SHP77 (cell line): ENCODE data around the gene EMX1.

ENCODE experiments used
- DNase-seq, 2 experiments: peaks; one replicate each; lab custom pipeline; 2025; lab: John Stamatoyannopoulos, UW

The EMX1 gene

GRCh38 chr2:72958542-72959385, 41.4 kb downstream of the EMX1 start:
- DNase-seq = no peak

- DNase-seq = no peak
Observed at GRCh38 chr2:72959554-72959953, 42.2 kb downstream of the EMX1 start.

GRCh38 chr2:72959995-72960981, 43.0 kb downstream of the EMX1 start:
- no peak for DNase-seq

GRCh38 chr2:72961036-72961720, 43.9 kb downstream of the EMX1 start:
- DNase-seq = no peak

GRCh38 chr2:72961853-72962468, 44.6 kb downstream of the EMX1 start:
- no peak for DNase-seq

GRCh38 chr2:72962911-72963310, 45.6 kb downstream of the EMX1 start:
- DNase-seq = no peak

GRCh38 chr2:72963423-72964145, 46.3 kb downstream of the EMX1 start:
- DNase-seq = no peak

- DNase-seq = no peak
Observed at GRCh38 chr2:72964146-72964525, 46.8 kb downstream of the EMX1 start.

GRCh38 chr2:72965016-72965415, 47.7 kb downstream of the EMX1 start:
- DNase-seq = no peak

GRCh38 chr2:72965770-72966450, 48.6 kb downstream of the EMX1 start:
- no peak for DNase-seq

- no peak for DNase-seq
Observed at GRCh38 chr2:72968286-72968685, 51.0 kb downstream of the EMX1 start.

GRCh38 chr2:72969706-72970105, 52.4 kb downstream of the EMX1 start:
- no peak for DNase-seq

GRCh38 chr2:72971036-72971435, 53.7 kb downstream of the EMX1 start:
- no peak for DNase-seq

GRCh38 chr2:72972352-72973136, 55.2 kb downstream of the EMX1 start:
- no peak for DNase-seq

- DNase-seq = no peak
Observed at GRCh38 chr2:72973137-72973535, 55.8 kb downstream of the EMX1 start.

GRCh38 chr2:72973566-72974435, 56.5 kb downstream of the EMX1 start:
- DNase-seq = peak; percentile 34 to 59

- no peak for DNase-seq
Observed at GRCh38 chr2:72974436-72974754, 57.1 kb downstream of the EMX1 start.

GRCh38 chr2:72975017-72975416, 57.7 kb downstream of the EMX1 start:
- DNase-seq = no peak

GRCh38 chr2:72979896-72980295, 62.6 kb downstream of the EMX1 start:
- DNase-seq = no peak
